Stimulated activated CD8-positive, alpha-beta memory T cell treated with anti-CD3 and anti-CD28 coated beads, Interleukin-4, amount 100 ng/mL, for 1 hour (primary cell): ENCODE measurements around the gene TAF6.
A peak's percentile ranks its signal among the peaks of the same experiment; 100 is the strongest.

ENCODE experiments used
- DNase-seq, 2 donors: peaks; one replicate each; pipeline ENCODE4 v3.0.0-alpha.2; 2020; ENCODE audit warnings: low read depth in 2 of 2, low spot score in 1 of 2

TAF6 gene

DNA sequence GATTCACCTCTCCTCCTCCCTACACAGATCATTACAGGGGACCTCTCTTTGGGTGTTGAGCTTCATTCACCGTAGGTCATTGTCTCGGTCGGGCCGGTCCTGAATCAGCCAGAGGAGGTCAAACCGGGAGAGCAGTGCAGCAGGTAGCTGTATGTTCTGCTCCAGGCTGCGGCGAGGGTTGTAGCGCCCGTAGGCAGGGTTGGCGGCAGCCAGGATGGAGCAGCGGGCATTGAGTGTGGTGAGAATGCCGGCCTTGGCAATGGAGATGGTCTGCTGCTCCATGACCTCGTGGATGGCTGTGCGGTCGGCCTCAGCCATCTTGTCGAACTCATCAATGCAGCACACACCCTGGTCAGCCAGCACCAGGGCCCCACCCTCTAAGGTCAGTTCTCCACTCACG lies 23.5 kb downstream of the TAF6 start:
- DNase-seq: no peak

DNA sequence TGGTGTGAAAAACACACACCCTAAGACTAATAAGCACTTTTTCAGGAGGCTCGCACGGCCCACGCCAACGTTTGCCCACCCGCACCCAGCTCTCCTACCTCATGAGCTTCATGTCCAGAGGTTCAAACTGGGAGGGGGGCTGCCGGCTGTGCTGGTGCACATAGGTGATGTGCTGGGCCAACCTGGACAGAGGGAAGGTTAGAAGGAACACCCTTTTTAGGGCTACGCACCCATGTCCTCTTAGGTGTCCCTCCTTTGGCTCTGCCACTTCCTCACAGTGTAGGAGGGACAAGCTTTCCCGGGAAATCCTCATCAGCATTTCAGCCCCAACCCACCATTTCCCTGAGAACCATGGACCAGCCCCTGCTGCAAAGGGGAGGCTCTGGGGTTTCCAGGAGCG lies 23.9 kb downstream of the TAF6 start:
- DNase-seq: no peak

GRCh38 chr7:100093925-100094486 lies 25.2 kb downstream of the TAF6 start:
- no peak for DNase-seq

- no peak for DNase-seq
Observed at GRCh38 chr7:100093498-100093897, 25.7 kb downstream of the TAF6 start.

DNA sequence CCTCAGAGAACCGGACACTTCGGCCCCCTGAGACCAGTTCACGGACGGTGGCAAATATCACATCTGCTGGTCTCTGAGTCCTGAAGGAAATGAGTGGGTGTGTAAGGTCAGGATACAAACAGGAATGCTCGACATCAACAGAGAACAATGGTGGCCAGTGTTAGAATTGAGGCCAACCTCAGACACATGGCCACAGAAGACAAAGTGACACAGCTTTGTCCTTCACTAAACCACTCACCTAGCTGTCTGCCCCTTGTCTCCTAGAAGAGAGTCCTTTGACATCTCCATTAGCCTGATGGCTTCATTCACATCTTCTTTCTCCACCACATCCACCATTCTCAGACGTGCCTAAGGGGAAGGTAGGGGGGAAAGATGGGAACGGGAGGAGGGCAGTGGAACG lies 26.1 kb downstream of the TAF6 start:
- DNase-seq: no peak

DNA sequence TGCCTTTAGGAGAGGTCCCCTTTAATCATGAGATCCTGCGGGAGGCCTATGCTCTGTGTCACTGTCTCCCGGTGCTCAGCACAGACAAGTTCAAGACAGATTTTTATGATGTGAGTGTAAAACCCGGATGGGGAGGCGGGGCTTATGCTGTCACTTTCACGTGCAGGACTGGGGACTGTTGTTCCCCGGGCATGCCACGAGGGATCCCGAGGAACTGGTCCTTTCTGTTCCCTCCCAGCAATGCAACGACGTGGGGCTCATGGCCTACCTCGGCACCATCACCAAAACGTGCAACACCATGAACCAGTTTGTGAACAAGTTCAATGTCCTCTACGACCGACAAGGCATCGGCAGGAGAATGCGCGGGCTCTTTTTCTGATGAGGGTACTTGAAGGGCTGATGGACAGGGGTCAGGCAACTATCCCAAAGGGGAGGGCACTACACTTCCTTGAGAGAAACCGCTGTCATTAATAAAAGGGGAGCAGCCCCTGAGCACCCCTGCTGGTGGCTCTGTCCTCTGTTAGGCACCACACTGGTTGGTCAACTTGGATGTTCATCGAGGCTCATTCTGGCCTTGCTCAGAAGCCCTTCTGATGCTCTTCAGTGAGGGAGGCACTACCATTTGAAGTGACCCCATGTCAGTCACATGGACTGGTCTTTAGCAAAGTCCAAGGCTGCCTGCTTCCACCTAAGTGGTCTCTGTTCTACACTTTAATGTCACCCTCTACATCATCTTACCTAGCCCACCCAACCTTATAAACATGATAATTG lies 27.6 kb downstream of the TAF6 start:
- no peak for DNase-seq

DNA sequence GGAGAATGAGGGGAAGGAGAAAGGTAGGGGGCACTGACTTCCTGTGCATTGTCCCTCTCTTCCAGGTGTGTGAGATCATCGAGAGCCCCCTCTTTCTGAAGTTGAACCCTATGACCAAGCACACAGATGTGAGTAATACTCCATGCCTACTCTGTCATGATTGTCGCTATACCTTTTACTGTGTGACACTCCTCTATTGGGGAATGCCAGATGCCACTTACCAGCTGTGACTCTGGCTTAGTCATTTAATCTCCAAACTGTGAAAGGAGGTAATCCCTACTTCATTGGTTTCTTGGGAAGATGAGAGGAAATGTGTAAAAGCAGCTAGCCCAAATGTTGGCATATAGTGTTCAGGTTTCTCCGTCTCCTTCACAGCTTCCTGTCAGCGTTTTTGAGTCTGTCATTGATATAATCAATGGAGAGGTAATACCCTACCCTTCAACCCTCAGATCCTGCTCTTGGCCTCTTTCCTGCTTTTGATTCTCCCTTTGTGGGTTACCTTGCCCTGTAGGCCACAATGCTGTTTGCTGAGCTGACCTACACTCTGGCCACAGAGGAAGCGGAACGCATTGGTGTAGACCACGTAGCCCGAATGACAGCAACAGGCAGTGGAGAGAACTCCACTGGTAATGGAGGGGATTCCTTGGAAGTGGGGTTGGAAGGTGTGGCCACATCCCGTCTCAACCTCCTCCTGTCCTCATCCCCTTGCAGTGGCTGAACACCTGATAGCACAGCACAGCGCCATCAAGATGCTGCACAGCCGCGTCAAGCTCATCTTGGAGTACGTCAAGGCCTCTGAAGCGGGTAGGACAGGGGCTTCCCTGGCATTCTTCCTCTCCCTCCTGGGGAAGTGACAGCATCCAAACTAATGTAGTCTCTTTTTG lies 28.4 kb downstream of the TAF6 start:
- no peak for DNase-seq

- no peak for DNase-seq
Observed at GRCh38 chr7:100089458-100090196, 29.5 kb downstream of the TAF6 start.

DNA sequence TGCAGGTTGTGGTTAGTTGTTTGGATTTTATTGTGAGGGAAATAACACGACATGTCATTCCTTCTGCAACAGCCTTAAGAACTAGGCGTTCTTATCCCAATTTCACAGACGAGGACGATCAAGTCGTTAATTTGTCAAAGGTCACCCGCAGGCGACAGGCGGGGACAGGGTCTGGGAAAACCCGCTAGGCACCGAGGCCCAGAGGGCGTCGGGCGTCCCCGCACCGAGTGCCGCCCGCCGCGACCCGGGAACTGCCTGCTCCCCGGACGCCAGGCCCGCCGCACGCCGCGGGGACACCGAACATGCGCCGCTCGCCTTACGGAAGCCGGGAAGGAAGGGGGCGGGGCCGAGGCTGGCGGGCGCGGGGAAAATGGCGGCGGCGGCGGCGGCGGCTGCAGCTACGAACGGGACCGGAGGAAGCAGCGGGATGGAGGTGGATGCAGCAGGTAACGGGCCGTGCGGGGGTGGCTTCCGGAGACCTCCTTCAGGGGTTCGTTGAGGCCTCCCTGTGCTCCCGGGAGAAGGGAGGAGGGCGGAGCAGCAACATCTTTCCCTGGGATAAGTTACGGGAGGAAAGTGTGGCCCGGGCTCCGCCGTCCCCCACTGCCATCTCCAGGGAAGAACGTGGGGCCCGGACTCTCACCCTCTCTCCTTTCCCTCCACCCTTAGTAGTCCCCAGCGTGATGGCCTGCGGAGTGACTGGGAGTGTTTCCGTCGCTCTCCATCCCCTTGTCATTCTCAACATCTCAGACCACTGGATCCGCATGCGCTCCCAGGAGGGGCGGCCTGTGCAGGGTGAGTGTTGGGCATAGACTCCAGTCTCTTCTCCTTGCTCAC lies 30.3 kb downstream of the TAF6 start, which contains the start of gene COPS6:
Gene COPS6, plus strand, starts transcription at position 349 of the 837 bp plus-strand sequence. Its CDS starts 22 bp downstream, at position 371.
- DNase-seq: peak; percentile 60 to 72

GRCh38 chr7:100088095-100088620 lies 31.0 kb downstream of the TAF6 start:
- DNase-seq: no peak

DNA sequence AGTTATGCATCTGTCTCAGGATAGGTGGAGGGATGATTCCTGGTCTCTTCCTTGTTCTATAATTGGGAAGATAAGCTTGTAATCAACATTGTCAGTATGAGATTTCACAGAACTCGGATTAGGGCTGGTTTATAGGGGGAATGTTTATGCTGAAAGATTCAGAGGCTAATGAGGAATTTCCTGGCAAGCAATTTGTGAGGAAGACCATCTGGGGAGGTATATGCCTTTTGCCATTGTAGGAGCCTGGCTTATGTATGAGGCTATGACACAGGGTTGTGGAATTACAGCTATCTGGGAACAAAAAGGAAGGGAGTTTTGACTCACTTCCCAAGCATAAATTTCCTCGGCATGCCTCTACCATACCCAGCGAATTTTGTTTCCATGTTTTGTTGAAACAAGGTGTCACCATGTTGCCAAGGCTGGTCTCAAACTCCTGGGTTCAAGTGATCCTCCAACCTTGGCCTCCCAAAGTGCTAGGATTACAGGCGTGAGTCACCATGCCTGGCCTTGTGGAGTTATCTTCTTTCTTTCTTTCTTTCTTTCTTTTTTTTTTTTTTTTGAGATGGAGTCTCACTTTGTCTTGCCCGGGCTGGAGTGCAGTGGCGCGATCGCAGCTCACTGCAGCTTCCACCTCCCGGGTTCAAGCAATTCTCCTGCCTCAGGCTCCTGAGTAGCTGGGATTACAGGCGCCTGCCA lies 32.0 kb downstream of the TAF6 start:
- DNase-seq: no peak

- no peak for DNase-seq
Observed at GRCh38 chr7:100085515-100085914, 33.6 kb downstream of the TAF6 start.

GRCh38 chr7:100082978-100083377 lies 36.2 kb downstream of the TAF6 start:
- no peak for DNase-seq

DNA sequence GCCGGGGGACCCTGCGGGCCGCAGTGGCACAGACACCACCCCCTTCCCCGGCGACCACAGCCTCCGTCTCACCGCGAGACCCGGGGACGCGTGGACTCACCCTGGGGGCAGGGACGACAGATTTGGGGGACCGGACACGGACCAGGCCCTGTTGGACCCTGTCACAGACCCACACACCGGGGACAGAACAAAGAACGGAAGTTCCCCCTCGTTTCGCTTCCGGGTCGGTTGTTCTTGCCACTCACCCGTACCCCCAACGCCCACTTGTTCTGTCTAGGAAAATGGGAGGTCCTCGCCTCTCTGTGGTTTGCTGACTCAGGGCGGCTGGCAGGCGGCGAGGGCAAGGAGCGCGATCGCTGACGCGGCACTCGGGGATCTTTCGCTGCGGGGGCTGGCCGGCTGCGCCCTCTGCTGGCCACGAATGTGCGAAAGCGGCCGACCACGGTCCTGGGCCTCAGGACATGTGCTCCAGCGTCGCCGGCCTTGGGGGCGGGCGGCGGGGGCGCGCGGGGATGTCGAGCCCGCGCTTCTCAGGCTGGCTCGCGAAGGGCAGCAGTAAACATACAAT lies 37.5 kb downstream of the TAF6 start, which contains the start of gene ZNF3:
Gene ZNF3, minus strand, starts transcription at position 189 of the 568 bp plus-strand sequence. CDS start 4,366 bp downstream, outside the sequence.
- DNase-seq: peak; percentile 91 to 94

GRCh38 chr7:100080907-100081534 lies 38.1 kb downstream of the TAF6 start:
- DNase-seq: no peak

GRCh38 chr7:100079024-100079560 lies 40.1 kb downstream of the TAF6 start:
- no peak for DNase-seq

DNA sequence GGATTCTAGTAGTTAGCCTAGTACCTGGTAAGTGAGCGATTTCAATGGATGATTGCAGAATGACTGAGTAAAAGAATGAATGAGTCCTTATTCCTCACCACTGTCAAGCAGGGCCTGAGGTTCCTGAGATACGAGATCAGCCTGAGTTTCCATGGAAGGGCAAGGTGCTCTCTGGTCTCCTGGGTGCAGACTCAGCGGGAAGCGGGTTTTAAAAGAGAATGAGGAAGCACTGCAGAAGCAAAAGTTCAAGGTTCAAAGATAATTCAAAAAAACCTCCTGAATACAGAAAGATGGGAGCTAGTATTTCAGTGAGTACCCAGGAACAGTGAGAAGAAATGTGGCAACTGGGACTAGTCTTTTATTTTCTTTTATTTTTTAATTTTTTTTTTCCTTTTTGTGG lies 42.0 kb downstream of the TAF6 start:
- no peak for DNase-seq

DNA sequence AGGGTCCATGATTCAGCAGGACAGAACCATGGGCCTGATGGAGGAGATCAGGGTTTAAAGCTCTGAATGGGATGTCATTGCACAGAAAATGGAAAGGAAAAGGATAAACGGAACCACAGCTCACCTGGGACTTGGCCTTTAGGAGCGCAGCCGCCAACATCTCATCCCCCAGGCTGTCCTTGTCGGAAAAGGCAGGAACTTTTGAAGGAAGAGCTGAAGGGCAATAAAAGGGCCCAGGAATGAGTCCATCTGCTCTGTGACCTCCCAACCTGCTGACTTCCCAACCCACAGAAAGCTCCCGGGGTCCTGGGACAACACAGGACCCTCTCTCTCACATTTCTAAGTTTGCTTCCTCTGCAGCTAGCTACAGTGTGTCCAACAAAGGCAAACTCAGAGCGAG lies 43.7 kb downstream of the TAF6 start:
- DNase-seq: no peak
